GM12891 (cell line): ENCODE measurements around the gene ENTPD8.

Source experiments
- PAX5 ChIP-seq: IDR thresholded peaks from 2 replicates; pipeline ENCODE4 v1.6.1; 2011; ENCODE audit warnings: low read length, moderate library complexity, mild to moderate bottlenecking; ENCODE audit not compliant: insufficient read depth, severe bottlenecking
- POLR2A ChIP-seq: IDR thresholded peaks from 2 replicates; pipeline ENCODE4 v1.6.1; 2011; ENCODE audit warnings: low read depth, low read length, control low read depth
- POLR2AphosphoS5 ChIP-seq: IDR thresholded peaks from 2 replicates; pipeline ENCODE4 v1.6.1; 2011; ENCODE audit warnings: low read depth, low read length, control low read depth
- POU2F2 ChIP-seq: IDR thresholded peaks from 2 replicates; pipeline ENCODE4 v1.6.1; 2011; ENCODE audit warnings: low read depth, mild to moderate bottlenecking, control low read depth, low read length, moderate library complexity
- SPI1 ChIP-seq: IDR thresholded peaks from 2 replicates; pipeline ENCODE4 v1.6.1; 2011; ENCODE audit warnings: low read depth, low read length, control low read depth
- TAF1 ChIP-seq: IDR thresholded peaks from 2 replicates; pipeline ENCODE4 v1.6.1; 2011; ENCODE audit warnings: low read depth, low read length, control low read depth

DNA sequence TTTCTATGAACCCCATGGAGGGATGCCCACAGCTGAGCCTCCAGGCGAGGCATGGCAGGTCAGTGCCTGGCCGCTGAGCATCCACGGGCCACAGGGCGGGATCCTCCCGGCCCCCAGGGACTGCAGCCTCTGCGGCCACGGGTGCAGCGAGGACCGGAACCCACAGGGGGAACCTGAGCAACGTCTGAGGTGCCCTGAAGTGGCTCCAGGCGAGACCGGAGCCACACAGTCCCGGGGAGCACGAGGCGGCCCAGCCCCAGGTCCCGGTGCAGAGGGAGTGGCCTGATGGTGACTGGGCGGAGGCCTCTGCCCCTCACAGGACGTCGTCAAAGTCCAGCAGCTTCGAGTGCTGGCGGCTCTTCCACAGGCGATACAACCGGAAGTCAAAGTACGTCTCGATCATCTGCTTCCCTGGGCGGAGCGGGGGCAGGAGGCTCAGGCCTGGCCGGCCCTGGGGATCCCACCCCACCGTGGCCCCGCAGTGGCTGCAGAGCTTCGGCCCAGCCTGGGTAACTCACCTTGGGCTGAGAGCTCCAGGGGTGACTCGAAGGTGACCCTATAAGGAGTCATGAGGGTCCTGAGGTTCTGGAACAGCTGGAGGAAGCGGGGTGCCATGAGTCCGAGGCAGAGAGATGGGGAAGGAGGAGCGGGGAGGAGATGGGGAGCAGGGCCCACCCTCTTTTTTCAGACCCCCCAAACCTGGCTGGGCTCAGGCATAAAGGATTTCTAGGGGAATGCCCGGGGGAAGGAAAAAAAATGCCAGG lies 8.1 kb upstream of the ENTPD8 start:
- TF ChIP-seq SPI1 (no peak), POLR2A (no peak), POLR2AphosphoS5 (no peak), PAX5 (no peak), TAF1 (no peak), POU2F2 (no peak)
